ENCODE results near the gene GCDH. TPM values are rescaled to one million over a fixed set of nuclear protein-coding genes. Genes with fewer than 3 reads are reported as not detected.
A peak's percentile ranks its signal among the peaks of the same experiment; 100 is the strongest.

Gene GCDH
- total and polyA plus RNA-seq, 8 donors: 17.5 to 30.8 (median 24.0) TPM; not detected in 1

- WGBS, 5 donors: 89 to 100% (median 94%) methylated on average over 3 to 5 of the region's 5 CpGs
- H3K4me3 ChIP-seq: no peak overlapping the region
- no peak overlapping the region for H3K27ac ChIP-seq
- intact Hi-C loops (cut with DNase I; ENCODE audit: low total_unique reads): no loop called here
- DNase-seq: no peak
- peaks cover 15 to 25% (median 20%) of the 10 kb centered on the region in 4 donors for H3K4me1 ChIP-seq
- no peaks in the 10 kb centered on the region for H3K9me3 ChIP-seq
- no peaks in the 10 kb centered on the region for H3K27me3 ChIP-seq
- H3K36me3 ChIP-seq: peaks cover 24 to 57% (median 52%) of the 10 kb centered on the region in 4 donors
- TF ChIP-seq CTCF (IDR thresholded peaks at IDR 0.05): no peak
- no peak for TF ChIP-seq POLR2A (IDR thresholded peaks at IDR 0.05)
- TF ChIP-seq EP300 (IDR thresholded peaks at IDR 0.05): no peak
- TF ChIP-seq POLR2AphosphoS5 (IDR thresholded peaks at IDR 0.05): no peak
Observed at GRCh38 chr19:12893582-12893981, 2.6 kb downstream of the GCDH start.

GRCh38 chr19:12896460-12896859 lies 5.5 kb downstream of the GCDH start:
- peaks cover 10 to 16% (median 13%) of the 10 kb centered on the region in 4 donors for H3K4me1 ChIP-seq
- no peaks in the 10 kb centered on the region for H3K27me3 ChIP-seq
- no peak overlapping the region for H3K4me3 ChIP-seq
- peaks cover 24 to 77% (median 71%) of the 10 kb centered on the region in 4 donors for H3K36me3 ChIP-seq
- no peak for DNase-seq
- no peaks in the 10 kb centered on the region for H3K9me3 ChIP-seq
- TF ChIP-seq EP300 (IDR thresholded peaks at IDR 0.05) (no peak), POLR2AphosphoS5 (IDR thresholded peaks at IDR 0.05) (no peak), CTCF (IDR thresholded peaks at IDR 0.05) (no peak), POLR2A (IDR thresholded peaks at IDR 0.05) (no peak)
- WGBS, 5 donors: 92 to 98% (median 96%) methylated on average over 12 to 17 of the region's 17 CpGs
- intact Hi-C loops (cut with DNase I; ENCODE audit: low total_unique reads): no loop called here
- no peak overlapping the region for H3K27ac ChIP-seq

GRCh38 chr19:12899891-12900518 lies 9.0 kb downstream of the GCDH start:
- DNase-seq: no peak
- Histone ChIP-seq H3K4me1 (no peaks in the 10 kb centered on the region), H3K27me3 (no peaks in the 10 kb centered on the region), H3K4me3 (no peak overlapping the region), H3K9me3 (no peaks in the 10 kb centered on the region), H3K27ac (peak overlapping the region in 1 of 5 donors; percentile 17), H3K36me3 (peaks cover 8 to 54% (median 51%) of the 10 kb centered on the region in 4 donors)
- intact Hi-C loops (cut with DNase I; ENCODE audit: low total_unique reads): no loop called here
- no peak for TF ChIP-seq EP300 (IDR thresholded peaks at IDR 0.05)
- no peak for TF ChIP-seq POLR2A (IDR thresholded peaks at IDR 0.05)
- TF ChIP-seq CTCF (IDR thresholded peaks at IDR 0.05): no peak
- TF ChIP-seq POLR2AphosphoS5 (IDR thresholded peaks at IDR 0.05): no peak
- 81 to 89% (median 85%) methylated on average over 10 of the region's 10 CpGs for WGBS, 5 donors

GRCh38 chr19:12907166-12907565 lies 16.2 kb downstream of the GCDH start:
- intact Hi-C loops (cut with DNase I; ENCODE audit: low total_unique reads): no loop called here
- peak; percentile 74 to 78 for DNase-seq
- Histone ChIP-seq H3K4me3 (no peak overlapping the region), H3K36me3 (no peaks in the 10 kb centered on the region), H3K27ac (peak overlapping the region; percentile 42 to 75 (median 60)), H3K27me3 (no peaks in the 10 kb centered on the region), H3K9me3 (no peaks in the 10 kb centered on the region), H3K4me1 (peaks cover 0 to 8% (median 3%) of the 10 kb centered on the region in 4 donors)
- TF ChIP-seq CTCF (IDR thresholded peaks at IDR 0.05) (no peak), POLR2AphosphoS5 (IDR thresholded peaks at IDR 0.05) (peak in 2 of 3 donors; percentile 33 to 79), EP300 (IDR thresholded peaks at IDR 0.05) (no peak)
- WGBS, 5 donors: 30 to 61% (median 49%) methylated on average over 9 of the region's 9 CpGs

Data from stomach (tissue), 9 donors.